Measurements from ENCODE around the gene MBNL1. TPM values are rescaled to one million over a fixed set of nuclear protein-coding genes. Genes with fewer than 3 reads are reported as not detected.
"Not testable (repeated sequence)": the region's sequence is repeated elsewhere in the genome, so short reads cannot be mapped to it uniquely, and the experiment has no call there.

MBNL1 gene
- total RNA-seq, 6 donors from 2014 or later, result 231 to 506 (median 357) TPM

DNA sequence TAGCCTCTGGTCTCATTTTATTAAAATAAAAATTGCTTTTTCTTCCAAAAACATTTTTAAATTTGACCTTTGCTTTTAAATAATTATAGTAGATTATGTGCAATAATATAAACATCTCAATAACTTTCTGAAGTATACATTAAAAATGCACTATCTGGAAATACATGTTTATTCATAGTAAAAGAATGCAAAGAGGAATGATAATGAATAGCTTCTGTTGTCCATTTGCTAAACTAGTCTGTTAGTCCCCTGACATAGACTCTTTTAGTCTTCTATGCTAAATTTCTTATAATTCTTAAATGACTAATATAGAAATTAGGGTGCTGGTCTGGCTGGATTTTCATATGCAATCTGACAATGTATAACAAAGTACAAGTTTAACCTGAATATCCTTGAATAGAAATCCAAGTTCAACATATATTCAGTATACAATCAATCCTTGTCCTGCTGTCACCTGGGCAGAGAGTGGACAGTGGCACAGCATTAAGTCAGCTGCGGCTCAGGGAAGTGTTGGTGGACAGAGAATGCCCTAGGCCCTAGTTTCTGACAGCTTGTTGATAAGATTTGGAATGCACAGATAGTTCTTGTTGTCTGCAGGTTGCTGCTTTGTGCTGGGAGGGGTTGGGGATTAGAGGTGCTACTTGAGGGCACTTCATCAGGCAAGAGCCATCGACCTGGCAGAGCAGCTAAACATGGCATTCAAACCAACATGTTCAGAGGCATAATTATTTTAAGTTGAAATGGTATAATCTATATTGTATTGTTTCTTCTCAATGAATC, 161.7 kb downstream of the MBNL1 start:
- Histone ChIP-seq H3K36me3 (peaks cover 4 to 22% (median 8%) of the 10 kb centered on the region in 4 donors), H3K9me3 (peaks cover 0 to 4% (median 0%) of the 10 kb centered on the region in 4 donors), H3K4me3 (no peak overlapping the region), H3K27me3 (no peaks in the 10 kb centered on the region), H3K4me1 (peaks cover 16 to 38% (median 23%) of the 10 kb centered on the region in 4 donors), H3K27ac (peak overlapping the region in 2 of 4 donors; percentile 0 to 62)
- no peak for DNase-seq
- ATAC-seq (ENCODE audit: low FRiP score in 2 of 2), result no peak
- TF ChIP-seq, protein P1, sequence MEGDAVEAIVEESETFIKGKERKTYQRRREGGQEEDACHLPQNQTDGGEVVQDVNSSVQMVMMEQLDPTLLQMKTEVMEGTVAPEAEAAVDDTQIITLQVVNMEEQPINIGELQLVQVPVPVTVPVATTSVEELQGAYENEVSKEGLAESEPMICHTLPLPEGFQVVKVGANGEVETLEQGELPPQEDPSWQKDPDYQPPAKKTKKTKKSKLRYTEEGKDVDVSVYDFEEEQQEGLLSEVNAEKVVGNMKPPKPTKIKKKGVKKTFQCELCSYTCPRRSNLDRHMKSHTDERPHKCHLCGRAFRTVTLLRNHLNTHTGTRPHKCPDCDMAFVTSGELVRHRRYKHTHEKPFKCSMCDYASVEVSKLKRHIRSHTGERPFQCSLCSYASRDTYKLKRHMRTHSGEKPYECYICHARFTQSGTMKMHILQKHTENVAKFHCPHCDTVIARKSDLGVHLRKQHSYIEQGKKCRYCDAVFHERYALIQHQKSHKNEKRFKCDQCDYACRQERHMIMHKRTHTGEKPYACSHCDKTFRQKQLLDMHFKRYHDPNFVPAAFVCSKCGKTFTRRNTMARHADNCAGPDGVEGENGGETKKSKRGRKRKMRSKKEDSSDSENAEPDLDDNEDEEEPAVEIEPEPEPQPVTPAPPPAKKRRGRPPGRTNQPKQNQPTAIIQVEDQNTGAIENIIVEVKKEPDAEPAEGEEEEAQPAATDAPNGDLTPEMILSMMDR (IDR thresholded peaks at IDR 0.05), result no peak
- TF ChIP-seq POLR2A (IDR thresholded peaks at IDR 0.05) (no peak), EP300 (IDR thresholded peaks at IDR 0.05) (no peak), POLR2AphosphoS5 (IDR thresholded peaks at IDR 0.05) (no peak)
- WGBS, 2 donors, result 62 to 76% methylated on average over 2 of the region's 2 CpGs

DNA sequence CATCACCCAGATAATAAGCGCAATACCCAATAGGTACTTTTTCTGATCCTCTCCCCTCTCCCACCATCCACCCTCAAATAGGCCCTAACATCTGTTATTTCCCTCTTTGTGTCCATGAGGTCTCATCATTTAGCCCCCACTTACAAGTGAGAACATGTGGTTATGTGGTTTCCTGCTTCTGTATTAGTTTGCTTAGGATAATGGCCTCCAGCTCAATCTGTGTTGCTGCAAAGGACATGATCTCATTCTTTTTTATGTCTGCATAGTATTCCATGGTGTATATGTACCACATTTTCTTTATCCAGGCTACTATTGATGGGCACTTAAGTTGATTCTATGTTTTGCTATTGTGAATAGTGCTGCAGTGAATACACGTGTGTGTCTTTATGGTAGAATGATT, 165.4 kb downstream of the MBNL1 start:
- Histone ChIP-seq H3K4me1 (peaks cover 29 to 42% (median 31%) of the 10 kb centered on the region in 4 donors), H3K36me3 (peaks cover 4 to 22% (median 8%) of the 10 kb centered on the region in 4 donors), H3K9me3 (peaks cover 0 to 4% (median 0%) of the 10 kb centered on the region in 4 donors), H3K4me3 (no peak overlapping the region), H3K27ac (no peak overlapping the region), H3K27me3 (no peaks in the 10 kb centered on the region)
- DNase-seq, result no peak
- 88 to 96% methylated on average over 2 of the region's 2 CpGs for WGBS, 2 donors
- no peak for ATAC-seq (ENCODE audit: low FRiP score in 2 of 2)
- TF ChIP-seq EP300 (IDR thresholded peaks at IDR 0.05) (no peak), POLR2AphosphoS5 (IDR thresholded peaks at IDR 0.05) (no peak), POLR2A (IDR thresholded peaks at IDR 0.05) (no peak)
- TF ChIP-seq, protein P1 (IDR thresholded peaks at IDR 0.05), result no peak

- H3K27ac ChIP-seq; ATAC-seq (ENCODE audit: low FRiP score in 2 of 2); H3K9me3 ChIP-seq; H3K4me3 ChIP-seq; DNase-seq; H3K27me3 ChIP-seq: not testable (repeated sequence)
- Histone ChIP-seq H3K4me1 (peaks cover 19 to 34% (median 23%) of the 10 kb centered on the region in 4 donors), H3K36me3 (peaks cover 4 to 22% (median 8%) of the 10 kb centered on the region in 4 donors)
These were observed 166.5 kb downstream of the MBNL1 start for GRCh38 chr3:152435210-152435609.

DNA sequence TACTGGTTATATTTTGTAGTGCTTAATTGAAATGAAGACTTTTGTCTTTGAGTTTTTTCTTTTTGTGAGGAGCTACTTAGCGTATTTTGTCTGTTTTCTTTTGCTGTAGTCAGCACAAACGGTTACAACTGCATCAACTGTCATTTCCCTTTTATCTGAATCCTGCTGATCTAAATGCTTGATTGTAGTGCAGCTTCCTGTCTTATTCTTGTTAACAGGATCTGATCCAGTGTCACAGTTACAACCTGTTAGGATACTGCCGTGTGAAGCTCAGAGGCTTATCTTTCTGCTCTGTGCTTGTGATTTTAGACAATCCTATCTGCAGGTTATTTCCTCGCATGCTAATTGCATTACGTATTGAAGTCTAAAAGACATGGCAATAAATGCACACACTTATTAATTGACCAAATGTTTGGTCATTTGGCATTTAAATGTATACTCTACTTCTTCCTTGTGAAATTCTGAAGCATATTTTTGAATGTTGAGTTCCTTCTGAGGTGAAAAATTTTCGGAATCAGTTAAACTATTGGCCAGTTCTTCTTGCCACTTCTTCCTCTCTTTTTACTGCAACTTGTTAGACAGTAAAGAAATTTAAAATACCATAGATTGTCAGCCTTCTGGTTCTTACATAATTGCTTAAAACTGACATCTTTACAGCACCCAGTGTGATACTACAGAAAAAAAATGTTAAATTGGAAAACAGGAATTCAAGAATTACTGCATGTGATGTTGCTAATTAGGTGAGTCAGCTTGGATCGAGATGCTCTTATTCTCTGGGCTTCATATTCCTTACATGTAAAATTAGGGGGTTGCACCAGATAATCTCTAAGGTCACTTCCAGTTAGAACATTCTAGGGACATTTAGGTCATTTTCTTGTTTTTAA, 168.2 kb downstream of the MBNL1 start:
- ATAC-seq (ENCODE audit: low FRiP score in 2 of 2) (no peak), DNase-seq (no peak)
- peak overlapping the region in 3 of 4 donors; percentile 6 to 48 (median 30) for H3K27ac ChIP-seq

More for the DNA sequence above, 168.2 kb downstream of the MBNL1 start:
- 44 to 50% methylated on average over 7 of the region's 7 CpGs for WGBS, 2 donors
- Histone ChIP-seq H3K4me1 (peaks cover 18 to 25% (median 19%) of the 10 kb centered on the region in 4 donors), H3K36me3 (peaks cover 4 to 18% (median 8%) of the 10 kb centered on the region in 4 donors), H3K27me3 (no peaks in the 10 kb centered on the region), H3K4me3 (no peak overlapping the region), H3K9me3 (peaks cover 0 to 4% (median 0%) of the 10 kb centered on the region in 4 donors)
- TF ChIP-seq, protein P1 (IDR thresholded peaks at IDR 0.05), result no peak
- no peak for TF ChIP-seq EP300 (IDR thresholded peaks at IDR 0.05)
- no peak for TF ChIP-seq POLR2AphosphoS5 (IDR thresholded peaks at IDR 0.05)
- no peak for TF ChIP-seq POLR2A (IDR thresholded peaks at IDR 0.05)

Data from upper lobe of left lung (tissue), 6 donors.